Activated CD8-positive, alpha-beta memory T cell treated with anti-CD3 and anti-CD28 coated beads for 1 hour (primary cell): ENCODE measurements around the gene CLCN6.
"Not testable (repeated sequence)": the region's sequence is repeated elsewhere in the genome, so short reads cannot be mapped to it uniquely, and the experiment has no call there.

ENCODE experiments used
- DNase-seq, 2 donors: peaks; one replicate each; pipeline ENCODE4 v3.0.0-alpha.2; 2020; ENCODE audit warnings: low read depth in 1 of 2; ENCODE audit errors: extremely low read depth in 1 of 2

Gene CLCN6

GRCh38 chr1:11793819-11794218, 12.2 kb upstream of the CLCN6 start:
- DNase-seq: no peak

GRCh38 chr1:11794446-11795237, 11.3 kb upstream of the CLCN6 start:
- no peak for DNase-seq

GRCh38 chr1:11795238-11795890, 10.6 kb upstream of the CLCN6 start:
- no peak for DNase-seq

- no peak for DNase-seq
Measured at GRCh38 chr1:11796036-11796828, 9.8 kb upstream of the CLCN6 start.

GRCh38 chr1:11797525-11798216, 8.3 kb upstream of the CLCN6 start:
- no peak for DNase-seq

- DNase-seq: no peak
Measured at GRCh38 chr1:11799099-11799498, 6.9 kb upstream of the CLCN6 start.

GRCh38 chr1:11799896-11800295, 6.1 kb upstream of the CLCN6 start:
- no peak for DNase-seq

- DNase-seq: no peak
Measured at GRCh38 chr1:11800391-11800755, 5.6 kb upstream of the CLCN6 start.

- DNase-seq: no peak
Measured at GRCh38 chr1:11800756-11801433, 5.1 kb upstream of the CLCN6 start.

- no peak for DNase-seq
Measured at GRCh38 chr1:11802616-11802972, 3.4 kb upstream of the CLCN6 start.

- DNase-seq: peak; percentile 38 to 58
Measured at GRCh38 chr1:11802973-11803885, 2.8 kb upstream of the CLCN6 start.

GRCh38 chr1:11803924-11804665, 1.9 kb upstream of the CLCN6 start:
- DNase-seq: not testable (repeated sequence)

GRCh38 chr1:11804666-11805421, 1.1 kb upstream of the CLCN6 start:
- DNase-seq: no peak

GRCh38 chr1:11806307-11806936, 431 bp downstream of the CLCN6 start:
- DNase-seq: peak in 1 of 2 donors; percentile 63

- no peak for DNase-seq
Measured at GRCh38 chr1:11807133-11807532, 1.1 kb downstream of the CLCN6 start.

- DNase-seq: no peak
Measured at GRCh38 chr1:11813021-11813420, 7.0 kb downstream of the CLCN6 start.

- DNase-seq: no peak
Measured at GRCh38 chr1:11817192-11817591, 11.2 kb downstream of the CLCN6 start.

- no peak for DNase-seq
Measured at GRCh38 chr1:11822091-11822490, 16.1 kb downstream of the CLCN6 start.
